HTR-8/SVneo (cell line): ENCODE measurements around the gene GRID2IP.
"Not testable (repeated sequence)": the region's sequence is repeated elsewhere in the genome, so short reads cannot be mapped to it uniquely, and the experiment has no call there.

Experiments used
- DNase-seq: peaks from one replicate; pipeline ENCODE4 v3.0.0; 2011; ENCODE audit warnings: low spot score, mixed read lengths; ENCODE audit not compliant: insufficient read length
- FAIRE-seq: peaks from 2 replicates; lab custom pipeline; 2011; peaks lifted over from hg19 to GRCh38; lab: Jason Lieb, UNC

GRID2IP gene

DNA sequence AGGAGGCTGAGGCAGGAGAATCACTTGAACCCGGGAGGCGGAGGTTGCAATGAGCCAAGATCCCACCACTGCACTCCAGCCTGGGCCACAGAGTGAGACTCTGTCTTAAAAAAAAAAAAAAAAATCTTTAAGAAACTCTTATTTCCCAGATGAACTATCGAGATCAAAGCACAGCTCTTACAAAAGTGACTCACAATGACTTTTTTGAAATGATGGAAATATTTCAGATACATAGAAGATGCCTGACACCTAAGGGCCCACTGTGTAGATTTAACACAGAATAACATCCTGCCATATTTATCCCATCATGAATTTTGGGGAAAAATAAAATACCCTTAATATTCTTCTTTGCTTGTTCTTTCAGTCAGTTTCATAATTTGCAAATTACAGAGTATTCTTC is 92.6 kb downstream of the GRID2IP start:
- not testable (repeated sequence) for FAIRE-seq, DNase-seq

DNA sequence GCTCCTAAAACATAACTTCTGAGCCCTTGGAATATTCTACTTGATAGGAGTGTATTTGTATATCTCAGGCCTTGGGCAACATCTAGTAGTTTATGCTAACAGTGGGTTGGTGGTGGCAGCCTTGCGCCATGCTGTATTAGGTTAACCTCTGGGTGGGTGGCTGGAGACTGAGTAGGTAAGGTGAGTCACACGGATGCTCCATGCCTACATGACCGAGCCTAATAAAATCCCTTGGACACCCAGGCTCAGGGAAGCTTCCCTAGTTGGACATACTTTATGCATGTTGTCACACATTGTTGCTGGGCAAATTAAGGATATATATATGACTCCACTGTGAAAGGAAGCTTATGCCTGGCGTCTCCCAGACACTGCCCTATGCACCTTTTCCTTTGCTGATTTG is 97.5 kb downstream of the GRID2IP start:
- DNase-seq (peak; percentile 79), FAIRE-seq (peak; percentile 65)

GRCh38 chr7:6451224-6451705 is 100.0 kb downstream of the GRID2IP start:
- no peak for FAIRE-seq

GRCh38 chr7:6450591-6450990 is 100.7 kb downstream of the GRID2IP start:
- not testable (repeated sequence) for DNase-seq, FAIRE-seq

More at GRCh38 chr7:6451224-6451705, 100.0 kb downstream of the GRID2IP start:
- no peak for DNase-seq

DNA sequence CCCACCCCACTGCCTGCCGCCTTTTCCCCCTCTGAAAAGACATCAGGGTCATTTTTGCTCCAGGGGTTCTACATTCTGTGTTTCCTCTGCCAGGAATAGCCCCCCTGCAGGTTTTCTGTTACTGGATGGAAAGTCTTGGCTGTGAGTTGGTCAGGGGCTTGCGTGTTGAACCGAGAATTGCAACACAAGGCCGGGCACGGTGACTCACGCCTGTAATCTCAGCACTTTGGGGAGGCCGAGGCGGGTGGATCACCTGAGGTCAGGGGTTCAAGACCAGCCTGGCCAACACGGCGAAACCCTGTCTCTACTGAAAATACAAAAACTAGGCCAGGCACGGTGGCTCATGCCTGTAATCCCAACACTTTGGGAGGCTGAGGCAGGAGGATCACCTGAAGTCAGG is 101.4 kb downstream of the GRID2IP start:
- DNase-seq, FAIRE-seq: not testable (repeated sequence)

GRCh38 chr7:6448943-6449543 is 102.2 kb downstream of the GRID2IP start:
- DNase-seq = no peak
- FAIRE-seq = no peak

DNA sequence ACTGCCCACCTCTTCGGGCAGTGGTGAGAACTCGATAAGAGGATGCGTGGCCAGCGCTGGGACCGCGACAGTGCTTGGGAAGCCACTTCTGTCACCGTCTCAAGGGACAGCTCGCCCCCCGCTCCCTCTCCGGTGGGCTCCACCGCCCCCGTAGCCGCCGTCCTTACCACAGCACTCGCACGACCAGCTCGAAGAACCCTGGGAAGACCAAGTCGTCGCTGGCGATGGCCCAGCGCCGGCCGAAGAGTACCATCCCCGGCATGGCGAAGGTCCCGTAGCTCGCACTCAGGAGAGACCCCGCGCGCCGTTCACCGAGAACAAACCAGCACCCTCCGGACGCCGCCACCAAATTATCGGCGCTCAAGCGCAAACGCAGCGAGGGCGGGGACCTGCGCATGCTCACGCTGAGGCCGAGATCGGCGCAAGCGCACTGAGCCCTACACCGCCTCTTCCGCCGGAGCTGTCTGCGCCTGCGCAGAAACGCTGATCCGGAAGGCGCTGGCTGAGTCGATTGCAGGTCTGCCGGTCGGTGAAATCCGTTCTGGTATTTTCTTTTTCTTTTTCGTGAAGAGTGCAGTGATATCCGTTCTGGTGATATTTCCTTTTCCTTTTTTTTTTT is 103.6 kb downstream of the GRID2IP start, which contains the start of gene DAGLB:
DAGLB (minus strand) TSS at position 374 of the 619 bp plus-strand sequence; CDS start at position 262, 112 bp downstream.
- DNase-seq (peak; percentile 100), FAIRE-seq (peak; percentile 94)
